Body of pancreas (tissue), 4 donors: ENCODE measurements around the gene PTPRN2. TPM values are rescaled to one million over a fixed set of nuclear protein-coding genes. Genes with fewer than 3 reads are reported as not detected.

Experiments
- ATAC-seq: fragments of 150-250 bp; one replicate; pipeline ENCODE4 v1.9.1; 2016
- DNase-seq, 4 donors: peaks; one replicate each; pipeline ENCODE4 v3.0.0-alpha.2; 2019
- H3K27ac ChIP-seq, 4 donors: fragments of 200-600 bp; sonication (generic); 1 replicate in 3 of 4; 2 replicates in 1 of 4; pipeline versions ENCODE4 v1.5.1 to v1.6.1; 2016 to 2019; ENCODE audit warnings: mild to moderate bottlenecking in 1 of 4, mixed read lengths in 1 of 4, moderate library complexity in 1 of 4
- H3K27me3 ChIP-seq, 2 donors: fragments of 200-600 bp; sonication (generic); one replicate each; pipeline ENCODE4 v1.6.0; 2016; ENCODE audit warnings: mild to moderate bottlenecking in 1 of 2
- H3K36me3 ChIP-seq, 2 donors: fragments of 200-600 bp; sonication (generic); replicated peaks in 1 of 2; 2 replicates each; pipeline ENCODE4 v1.5.1; 2016; ENCODE audit warnings: low read depth in 2 of 2; ENCODE audit not compliant: insufficient read depth in 1 of 2
- H3K4me1 ChIP-seq: fragments of 200-600 bp; sonication (generic); one replicate; pipeline ENCODE4 v1.6.0; 2016
- H3K4me3 ChIP-seq, 2 donors: fragments of 200-600 bp; sonication (generic); 1 replicate in 1 of 2; 2 replicates in 1 of 2; pipeline ENCODE4 v1.5.1; 2016 to 2019
- H3K9me3 ChIP-seq, 3 donors: fragments of 200-600 bp; sonication (generic); 1 replicate in 2 of 3; 2 replicates in 1 of 3; pipeline ENCODE4 v1.5.1; 2016
- CTCF ChIP-seq, 7 experiments: fragments of 450-650 bp in 4 of 7; fragments of 200-600 bp in 3 of 7; sonication (generic) in 3 of 7; IDR thresholded peaks; one replicate each; pipeline ENCODE4 v1.5.1; 2016 to 2019; ENCODE audit warnings: antibody characterized with exemption in 7 of 7
- POLR2A ChIP-seq, 3 donors: fragments of 450-650 bp; IDR thresholded peaks; one replicate each; pipeline ENCODE4 v1.6.1; 2016; ENCODE audit warnings: antibody characterized with exemption in 3 of 3, mild to moderate bottlenecking in 2 of 3
- WGBS, 2 donors: methylation state at CpG; one replicate each; pipeline ENCODE4 v1.1.5; 2017; 5-methylcytosine and 5-hydroxymethylcytosine counted together
- intact Hi-C: fragments of 100-400 bp; cut with DNase I; formaldehyde crosslinking; loops from one replicate; pipeline ENCODE4 v1.15.1; 2023
- total RNA-seq, 2 donors: library from RNA; depleted of rRNA; stranded (reverse); fragments of >200 nt; gene quantifications; one replicate each; pipeline ENCODE4 v1.1.0, GENCODE V29; 2016

The PTPRN2 gene
- total RNA-seq, 2 donors from 2014 or later = 31.6 to 76.1 TPM

- Histone ChIP-seq H3K4me3 (no peak overlapping the region), H3K4me1 (no peaks in the 10 kb centered on the region), H3K27me3 (no peaks in the 10 kb centered on the region), H3K27ac (no peak overlapping the region), H3K9me3 (no peaks in the 10 kb centered on the region), H3K36me3 (no peaks in the 10 kb centered on the region)
- no peak for TF ChIP-seq CTCF (IDR thresholded peaks at IDR 0.05)
- no peak for TF ChIP-seq POLR2A (IDR thresholded peaks at IDR 0.05)
- intact Hi-C loops = no loop called here
- peak in 1 of 4 donors; percentile 5 for DNase-seq
- no peak for ATAC-seq
- WGBS, 2 donors = 80 to 92% methylated on average over 20 to 26 of the region's 26 CpGs
These were observed 229.5 kb downstream of the PTPRN2 start for GRCh38 chr7:158357898-158358821.

GRCh38 chr7:158357106-158357897 lies 230.3 kb downstream of the PTPRN2 start:
- Histone ChIP-seq H3K4me1 (no peaks in the 10 kb centered on the region), H3K27ac (no peak overlapping the region), H3K9me3 (no peaks in the 10 kb centered on the region), H3K4me3 (no peak overlapping the region), H3K36me3 (no peaks in the 10 kb centered on the region), H3K27me3 (no peaks in the 10 kb centered on the region)
- DNase-seq (no peak), ATAC-seq (no peak)
- WGBS, 2 donors = 92 to 94% methylated on average over 20 to 30 of the region's 30 CpGs
- TF ChIP-seq POLR2A (IDR thresholded peaks at IDR 0.05) (no peak), CTCF (IDR thresholded peaks at IDR 0.05) (no peak)
- intact Hi-C loops = no loop called here

GRCh38 chr7:158356454-158356853 lies 231.2 kb downstream of the PTPRN2 start:
- Histone ChIP-seq H3K27me3 (no peaks in the 10 kb centered on the region), H3K4me1 (no peaks in the 10 kb centered on the region), H3K36me3 (no peaks in the 10 kb centered on the region), H3K9me3 (no peaks in the 10 kb centered on the region), H3K27ac (no peak overlapping the region), H3K4me3 (no peak overlapping the region)
- ATAC-seq (no peak), DNase-seq (no peak)
- 60 to 81% methylated on average over 3 of the region's 3 CpGs for WGBS, 2 donors
- intact Hi-C loops = no loop called here
- no peak for TF ChIP-seq POLR2A (IDR thresholded peaks at IDR 0.05)
- TF ChIP-seq CTCF (IDR thresholded peaks at IDR 0.05) = no peak

GRCh38 chr7:158355456-158356065 lies 232.1 kb downstream of the PTPRN2 start:
- Histone ChIP-seq H3K4me1 (no peaks in the 10 kb centered on the region), H3K4me3 (no peak overlapping the region), H3K36me3 (no peaks in the 10 kb centered on the region), H3K9me3 (no peaks in the 10 kb centered on the region), H3K27me3 (no peaks in the 10 kb centered on the region), H3K27ac (no peak overlapping the region)
- TF ChIP-seq CTCF (IDR thresholded peaks at IDR 0.05) = no peak
- TF ChIP-seq POLR2A (IDR thresholded peaks at IDR 0.05) = no peak
- no peak for DNase-seq
- WGBS, 2 donors = 80 to 85% methylated on average over 9 to 15 of the region's 15 CpGs
- no peak for ATAC-seq
- intact Hi-C loops = no loop called here
